Epithelial cell of prostate (primary cell): ENCODE measurements around the gene GDE1.

Experiments
- DNase-seq: peaks from one replicate; pipeline ENCODE4 v3.0.0-alpha.2; 2011; ENCODE audit warnings: low read depth, low spot score
- H3K27ac ChIP-seq: fragments of 450-650 bp; 2 replicates; pipeline ENCODE4 v1.5.1; 2017; ENCODE audit warnings: mild to moderate bottlenecking

Gene GDE1

GRCh38 chr16:19497176-19497575 lies 24.7 kb downstream of the GDE1 start:
- DNase-seq = no peak
- H3K27ac ChIP-seq = no peak overlapping the region

- DNase-seq = no peak
- no peak overlapping the region for H3K27ac ChIP-seq
These were observed 31.3 kb downstream of the GDE1 start for GRCh38 chr16:19490619-19491018.

GRCh38 chr16:19488213-19488640 lies 33.7 kb downstream of the GDE1 start:
- H3K27ac ChIP-seq = no peak overlapping the region
- no peak for DNase-seq

- H3K27ac ChIP-seq = no peak overlapping the region
- DNase-seq = no peak
These were observed 35.1 kb downstream of the GDE1 start for GRCh38 chr16:19486750-19487325.

GRCh38 chr16:19486051-19486450 lies 35.8 kb downstream of the GDE1 start:
- H3K27ac ChIP-seq = no peak overlapping the region

GRCh38 chr16:19485611-19486010 lies 36.3 kb downstream of the GDE1 start:
- no peak overlapping the region for H3K27ac ChIP-seq
- DNase-seq = no peak

More at GRCh38 chr16:19486051-19486450, 35.8 kb downstream of the GDE1 start:
- DNase-seq = no peak

GRCh38 chr16:19484096-19484495 lies 37.8 kb downstream of the GDE1 start:
- DNase-seq = no peak
- H3K27ac ChIP-seq = no peak overlapping the region

- no peak overlapping the region for H3K27ac ChIP-seq
- DNase-seq = no peak
These were observed 39.6 kb downstream of the GDE1 start for GRCh38 chr16:19482291-19482690.

GRCh38 chr16:19481769-19482168 lies 40.1 kb downstream of the GDE1 start:
- DNase-seq = no peak

GRCh38 chr16:19481296-19481695 lies 40.6 kb downstream of the GDE1 start:
- H3K27ac ChIP-seq = no peak overlapping the region
- DNase-seq = no peak

More at GRCh38 chr16:19481769-19482168, 40.1 kb downstream of the GDE1 start:
- H3K27ac ChIP-seq = no peak overlapping the region

GRCh38 chr16:19479302-19479721 lies 42.6 kb downstream of the GDE1 start:
- no peak for DNase-seq
- no peak overlapping the region for H3K27ac ChIP-seq

GRCh38 chr16:19478505-19478904 lies 43.4 kb downstream of the GDE1 start:
- no peak for DNase-seq
- no peak overlapping the region for H3K27ac ChIP-seq

- DNase-seq = no peak
- no peak overlapping the region for H3K27ac ChIP-seq
These were observed 47.3 kb downstream of the GDE1 start for GRCh38 chr16:19474617-19475016.

- no peak overlapping the region for H3K27ac ChIP-seq
These were observed 49.4 kb downstream of the GDE1 start for GRCh38 chr16:19472482-19472881.

GRCh38 chr16:19468300-19468699 lies 53.6 kb downstream of the GDE1 start:
- no peak for DNase-seq
- no peak overlapping the region for H3K27ac ChIP-seq

More at GRCh38 chr16:19472482-19472881, 49.4 kb downstream of the GDE1 start:
- no peak for DNase-seq

GRCh38 chr16:19463468-19464315 lies 58.2 kb downstream of the GDE1 start:
- no peak overlapping the region for H3K27ac ChIP-seq
- no peak for DNase-seq

GRCh38 chr16:19460397-19460796 lies 61.5 kb downstream of the GDE1 start:
- DNase-seq = no peak
- H3K27ac ChIP-seq = no peak overlapping the region

GRCh38 chr16:19458722-19459379 lies 63.0 kb downstream of the GDE1 start:
- H3K27ac ChIP-seq = no peak overlapping the region
- no peak for DNase-seq
